WTC11 (cell line): ENCODE results near the gene ABHD16A. TPM values are rescaled to one million over a fixed set of nuclear protein-coding genes. Genes with fewer than 3 reads are reported as not detected.

Source experiments
- ATAC-seq: fragments of 200-7000 bp; cut with Tn5 transposase; 2 replicates; pipeline ENCODE4 v1.10.0; 2021; ENCODE audit warnings: mild to moderate bottlenecking, moderate library complexity
- CTCF ChIA-PET: fragments of 300-600 bp; sonication (Branson Sonifier 250); formaldehyde crosslinking; loops from one replicate; lab custom pipeline; 2021; ENCODE audit warnings: antibody characterized with exemption; lab: Charles Lee
- POLR2A ChIA-PET: fragments of 350-600 bp; sonication (Branson Sonifier 250); formaldehyde crosslinking; loops from one replicate; lab custom pipeline; 2021; ENCODE audit warnings: antibody characterized with exemption; lab: Charles Lee
- DNase-seq: peaks from one replicate; pipeline ENCODE4 v3.0.0; 2021; ENCODE audit warnings: low spot score
- H3K27ac Mint-ChIP-seq: 2 replicates; pipeline ENCODE4 v1.8.0; 2021; ENCODE audit warnings: mixed read lengths
- H3K27me3 Mint-ChIP-seq: 2 replicates; pipeline ENCODE4 v1.8.0; 2021; ENCODE audit warnings: low read depth, mild to moderate bottlenecking, moderate library complexity, mixed read lengths
- H3K36me3 Mint-ChIP-seq: 2 replicates; pipeline ENCODE4 v1.8.0; 2021; ENCODE audit warnings: mixed read lengths
- H3K4me1 Mint-ChIP-seq: 2 replicates; pipeline ENCODE4 v1.8.0; 2022; ENCODE audit warnings: mixed read lengths
- H3K4me3 Mint-ChIP-seq: 2 replicates; pipeline ENCODE4 v1.8.0; 2021; ENCODE audit warnings: mild to moderate bottlenecking, moderate library complexity, mixed read lengths
- H3K9me3 Mint-ChIP-seq: 2 replicates; pipeline ENCODE4 v1.8.0; 2021; ENCODE audit warnings: mixed read lengths
- ATF2 ChIP-seq: sonication (generic); formaldehyde crosslinking; IDR thresholded peaks from 2 replicates; pipeline ENCODE4 v1.8.1; 2022; ENCODE audit warnings: low read depth, missing genetic modification reagents, borderline replicate concordance
- ETV6 ChIP-seq: sonication (generic); formaldehyde crosslinking; IDR thresholded peaks from 2 replicates; pipeline ENCODE4 v1.8.1; 2022; ENCODE audit warnings: mild to moderate bottlenecking, missing genetic modification reagents
- GABPB1 ChIP-seq: sonication (generic); formaldehyde crosslinking; IDR thresholded peaks from 2 replicates; pipeline ENCODE4 v1.8.1; 2023; ENCODE audit warnings: mild to moderate bottlenecking, missing genetic modification reagents
- GRHL2 ChIP-seq: fragments of 250-450 bp; sonication (Bioruptor Pico); IDR thresholded peaks from 2 replicates; pipeline ENCODE4 v1.8.0; 2022; ENCODE audit warnings: mild to moderate bottlenecking, moderate library complexity; ENCODE audit not compliant: insufficient replicate concordance, severe bottlenecking
- JUN ChIP-seq: sonication (generic); formaldehyde crosslinking; IDR thresholded peaks from 2 replicates; pipeline ENCODE4 v1.8.0; 2023; ENCODE audit warnings: mild to moderate bottlenecking, missing genetic modification reagents
- MLX ChIP-seq: sonication (generic); formaldehyde crosslinking; IDR thresholded peaks from 2 replicates; pipeline ENCODE4 v1.8.1; 2023; ENCODE audit warnings: mild to moderate bottlenecking, missing genetic modification reagents, moderate library complexity
- TP53 ChIP-seq: sonication (generic); formaldehyde crosslinking; IDR thresholded peaks from 2 replicates; pipeline ENCODE4 v1.8.1; 2023; ENCODE audit warnings: mild to moderate bottlenecking, missing genetic modification reagents
- ZMAT4 ChIP-seq: fragments of 250-450 bp; sonication (Bioruptor Pico); IDR thresholded peaks from 2 replicates; pipeline ENCODE4 v1.9.0; 2021; ENCODE audit warnings: mild to moderate bottlenecking
- ZNF219 ChIP-seq: sonication (generic); formaldehyde crosslinking; IDR thresholded peaks from 2 replicates; pipeline ENCODE4 v1.8.0; 2023; ENCODE audit warnings: missing genetic modification reagents, mild to moderate bottlenecking, borderline replicate concordance
- total RNA-seq: library from RNA; stranded (reverse); gene quantifications from 3 replicates; pipeline ENCODE4 v1.2.3, GENCODE V29; 2021
- TF ChIP-seq, protein P1 (sequence below): sonication (generic); formaldehyde crosslinking; IDR thresholded peaks from 2 replicates; pipeline ENCODE4 v1.8.0; 2023; ENCODE audit warnings: missing genetic modification reagents

Gene ABHD16A
- total RNA-seq, 1 experiment from 2014 or later, result 28.6 TPM

GRCh38 chr6:31655349-31656237 is 47.5 kb downstream of the ABHD16A start, which contains the start of gene APOM:
Gene APOM, plus strand, starts transcription at chr6:31655894. Its CDS starts 73 bp downstream, at chr6:31655967.
- TF ChIP-seq JUN (CRISPR knock-in tag) (no peak), GABPB1 (CRISPR knock-in tag) (peak; percentile 87)
- Mint-ChIP-seq H3K27ac (peak within 1 kb of the TSS; percentile 47; the same call in 1 of the 2 replicates), H3K4me3 (no peak within 1 kb of the TSS), H3K36me3 (peaks cover 8% of the 10 kb centered on the region), H3K4me1 (peaks cover 29% of the 10 kb centered on the region), H3K27me3 (no peaks in the 10 kb centered on the region), H3K9me3 (no peaks in the 10 kb centered on the region)
- ATAC-seq, result no peak
- no peak for DNase-seq
- ChIA-PET POLR2A (no interaction called here), CTCF (interaction anchor here (2.1 kb wide), 1 partner anchor 34 kb away, joined by 6 read pairs; no protein-coding TSS in a partner anchor)

GRCh38 chr6:31654574-31655348 is 48.4 kb downstream of the ABHD16A start:
- ChIA-PET CTCF (no interaction called here), POLR2A (interaction anchor here (1.0 kb wide), 1 partner anchor 10 kb away, joined by 9 read pairs; the partner anchor contains the start of gene GPANK1)
- no peak for TF ChIP-seq ATF2
- TF ChIP-seq ZMAT4, result no peak
- no peak for TF ChIP-seq ETV6
- no peak for TF ChIP-seq TP53
- TF ChIP-seq GRHL2, result no peak
- TF ChIP-seq MLX, result no peak
- TF ChIP-seq ZNF219 (CRISPR knock-in tag), result no peak
- Mint-ChIP-seq H3K9me3 (no peaks in the 10 kb centered on the region), H3K27ac (no peak overlapping the region), H3K4me3 (no peak overlapping the region), H3K27me3 (no peaks in the 10 kb centered on the region), H3K4me1 (peaks cover 28% of the 10 kb centered on the region), H3K36me3 (peaks cover 11% of the 10 kb centered on the region)
- ATAC-seq, result no peak
- DNase-seq, result no peak

DNA sequence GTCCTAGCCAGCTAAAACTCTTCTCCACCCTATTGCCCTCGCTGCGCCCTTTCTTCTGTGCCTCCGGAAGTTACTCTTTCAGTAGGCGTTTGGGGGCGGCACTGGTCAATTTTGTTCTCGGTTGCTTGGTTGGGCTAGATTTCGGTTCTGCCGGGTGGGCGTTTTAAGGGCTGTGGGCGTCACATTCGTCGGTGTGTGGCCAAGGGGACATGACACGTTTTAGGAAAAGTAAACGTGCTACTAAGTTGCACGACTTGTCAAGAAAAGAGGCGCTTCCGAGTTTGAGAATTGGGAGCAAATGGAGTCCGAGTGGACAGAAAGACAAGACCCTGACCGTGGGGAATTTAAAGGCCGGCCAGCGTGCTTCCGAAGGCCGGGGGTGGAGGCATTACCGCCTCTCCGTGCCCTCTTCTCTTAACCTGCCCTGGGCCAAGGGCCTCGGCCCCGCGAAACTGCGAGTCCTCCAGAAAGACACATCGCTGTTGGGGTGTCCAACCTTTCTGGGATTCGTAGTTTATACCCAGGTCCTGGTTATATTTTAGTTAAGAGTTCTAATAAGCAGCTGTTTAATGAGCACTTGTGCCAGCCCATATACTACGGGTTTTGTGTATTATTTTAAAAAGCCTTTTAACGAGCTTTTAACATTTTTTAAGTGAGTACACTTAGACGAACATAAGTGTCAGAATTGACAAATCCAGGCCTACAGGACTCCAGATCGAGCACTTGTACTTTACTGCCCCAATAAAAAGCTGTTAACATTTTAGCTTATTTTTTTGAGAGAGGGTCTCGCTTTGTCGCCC is 50.0 kb downstream of the ABHD16A start:
- H3K4me3 Mint-ChIP-seq, result peak overlapping the region; percentile 91
- H3K36me3 Mint-ChIP-seq, result peaks cover 26% of the 10 kb centered on the region
- ChIA-PET POLR2A (interaction anchor here (0.6 to 2.1 kb wide), 11 partner anchors 8 to 210 kb away, joined by 3 to 11 read pairs (median 4); partner anchors contain the start of genes ATP6V1G2, C6orf47, DDAH2 and DDX39B), CTCF (interaction anchor here (0.6 to 2.3 kb wide), 8 partner anchors 8 to 210 kb away, joined by 3 to 14 read pairs (median 5); partner anchors contain the start of genes C6orf47, GPANK1 and NEU1)
- no peaks in the 10 kb centered on the region for H3K9me3 Mint-ChIP-seq
- TF ChIP-seq, protein P1, sequence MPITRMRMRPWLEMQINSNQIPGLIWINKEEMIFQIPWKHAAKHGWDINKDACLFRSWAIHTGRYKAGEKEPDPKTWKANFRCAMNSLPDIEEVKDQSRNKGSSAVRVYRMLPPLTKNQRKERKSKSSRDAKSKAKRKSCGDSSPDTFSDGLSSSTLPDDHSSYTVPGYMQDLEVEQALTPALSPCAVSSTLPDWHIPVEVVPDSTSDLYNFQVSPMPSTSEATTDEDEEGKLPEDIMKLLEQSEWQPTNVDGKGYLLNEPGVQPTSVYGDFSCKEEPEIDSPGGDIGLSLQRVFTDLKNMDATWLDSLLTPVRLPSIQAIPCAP (CRISPR knock-in tag), result no peak
- TF ChIP-seq ETV6, result peak; percentile 10; the same call in 1 of the 2 replicates
- H3K27me3 Mint-ChIP-seq, result no peaks in the 10 kb centered on the region
- DNase-seq, result peak; percentile 81
- peak; percentile 79 for ATAC-seq
- peaks cover 20% of the 10 kb centered on the region for H3K4me1 Mint-ChIP-seq
- H3K27ac Mint-ChIP-seq, result peak overlapping the region; percentile 100
